H9 (cell line): ENCODE measurements around the gene SNHG17. TPM values are rescaled to one million over a fixed set of nuclear protein-coding genes. Genes with fewer than 3 reads are reported as not detected.

Source experiments
- DNase-seq: peaks from one replicate; pipeline ENCODE4 v3.0.0-alpha.2; 2017
- H2AFZ ChIP-seq: one replicate; pipeline ENCODE4 v1.6.1; 2013; ENCODE audit warnings: mild to moderate bottlenecking, low read length, control low read depth, moderate library complexity
- H2AK5ac ChIP-seq: 2 replicates; pipeline ENCODE4 v1.6.1; 2013; ENCODE audit warnings: low read length, control low read depth, mixed read lengths; ENCODE audit not compliant: insufficient read length
- H2BK120ac ChIP-seq: one replicate; pipeline ENCODE4 v1.6.1; 2013; ENCODE audit warnings: low read depth, mild to moderate bottlenecking, low read length, control low read depth, inconsistent platforms; ENCODE audit not compliant: poor library complexity, severe bottlenecking
- H2BK12ac ChIP-seq: 2 replicates; pipeline ENCODE4 v1.6.1; 2013; ENCODE audit warnings: low read length, control low read depth, mixed read lengths, low read depth; ENCODE audit not compliant: insufficient read length
- H2BK15ac ChIP-seq: 2 replicates; pipeline ENCODE4 v1.6.1; 2013; ENCODE audit warnings: low read depth, low read length, control low read depth
- H2BK20ac ChIP-seq: one replicate; pipeline ENCODE4 v1.6.1; 2013; ENCODE audit warnings: low read depth, mild to moderate bottlenecking, low read length, control low read depth, inconsistent platforms; ENCODE audit not compliant: poor library complexity, severe bottlenecking
- H2BK5ac ChIP-seq: 2 replicates; pipeline ENCODE4 v1.6.1; 2013; ENCODE audit warnings: low read length, control low read depth, mixed read lengths; ENCODE audit not compliant: insufficient read length
- H3K14ac ChIP-seq: 2 replicates; pipeline ENCODE4 v1.6.1; 2013; ENCODE audit warnings: low read length, control low read depth; ENCODE audit not compliant: insufficient read depth
- H3K18ac ChIP-seq: 2 replicates; pipeline ENCODE4 v1.6.1; 2013; ENCODE audit warnings: low read depth, mild to moderate bottlenecking, mixed read lengths, low read length, control low read depth; ENCODE audit not compliant: insufficient read length
- H3K23ac ChIP-seq: 2 replicates; pipeline ENCODE4 v1.6.1; 2013; ENCODE audit warnings: low read length, control low read depth, mixed read lengths, low read depth; ENCODE audit not compliant: insufficient read length
- H3K23me2 ChIP-seq: 2 replicates; pipeline ENCODE4 v1.6.1; 2013; ENCODE audit warnings: low read depth, mild to moderate bottlenecking, mixed read lengths, low read length, control low read depth; ENCODE audit not compliant: insufficient read length, poor library complexity, severe bottlenecking
- H3K27ac ChIP-seq: 2 replicates; pipeline ENCODE4 v1.5.1; 2013; ENCODE audit warnings: low read length, control low read depth, mixed read lengths, low read depth; ENCODE audit not compliant: insufficient read length
- H3K27me3 ChIP-seq: 2 replicates; pipeline ENCODE4 v1.6.1; 2013; ENCODE audit warnings: low read length, control low read depth, inconsistent platforms; ENCODE audit not compliant: insufficient read depth
- H3K4ac ChIP-seq: 2 replicates; pipeline ENCODE4 v1.6.1; 2013; ENCODE audit warnings: low read depth, mild to moderate bottlenecking, control low read depth, inconsistent platforms, low read length, moderate library complexity
- H3K4me1 ChIP-seq: 2 replicates; pipeline ENCODE4 v1.6.1; 2013; ENCODE audit warnings: low read length, control low read depth, inconsistent platforms; ENCODE audit not compliant: insufficient read depth
- H3K4me2 ChIP-seq: 2 replicates; pipeline ENCODE4 v1.6.1; 2013; ENCODE audit warnings: low read length, control low read depth, mixed read lengths; ENCODE audit not compliant: insufficient read length, insufficient read depth
- H3K56ac ChIP-seq: 2 replicates; pipeline ENCODE4 v1.6.1; 2013; ENCODE audit warnings: low read depth, mild to moderate bottlenecking, mixed read lengths, low read length, control low read depth; ENCODE audit not compliant: insufficient read length
- H3K79me1 ChIP-seq: 2 replicates; pipeline ENCODE4 v1.6.1; 2013; ENCODE audit warnings: low read depth, mild to moderate bottlenecking, moderate library complexity, low read length, control low read depth, inconsistent platforms; ENCODE audit not compliant: insufficient read depth, poor library complexity, severe bottlenecking
- H3K79me2 ChIP-seq: 2 replicates; pipeline ENCODE4 v1.6.1; 2013; ENCODE audit warnings: low read length, control low read depth, inconsistent platforms; ENCODE audit not compliant: insufficient read depth
- H3K9ac ChIP-seq: 2 replicates; pipeline ENCODE4 v1.6.1; 2013; ENCODE audit warnings: low read length, control low read depth, mixed read lengths; ENCODE audit not compliant: insufficient read length; ENCODE audit errors: extremely low read depth
- H3K9me3 ChIP-seq: one replicate; pipeline ENCODE4 v1.6.1; 2013; ENCODE audit warnings: low read depth, low read length, inconsistent platforms; ENCODE audit not compliant: control insufficient read depth
- H3T11ph ChIP-seq: one replicate; pipeline ENCODE4 v1.6.1; 2013; ENCODE audit warnings: mild to moderate bottlenecking, low read length, control low read depth, inconsistent platforms
- H4K20me1 ChIP-seq: one replicate; pipeline ENCODE4 v1.6.1; 2013; ENCODE audit not compliant: control insufficient read depth, insufficient read length, insufficient read depth
- H4K5ac ChIP-seq: 2 replicates; pipeline ENCODE4 v1.6.1; 2013; ENCODE audit warnings: low read depth, mild to moderate bottlenecking, mixed read lengths, low read length, control low read depth; ENCODE audit not compliant: insufficient read length
- H4K8ac ChIP-seq: replicated peaks from 2 replicates; pipeline ENCODE4 v1.6.1; 2013; ENCODE audit warnings: low read length, control low read depth, mixed read lengths, low read depth; ENCODE audit not compliant: insufficient read length
- H4K91ac ChIP-seq: 2 replicates; pipeline ENCODE4 v1.6.1; 2013; ENCODE audit warnings: low read depth, mild to moderate bottlenecking, moderate library complexity, mixed read lengths, low read length, control low read depth; ENCODE audit not compliant: insufficient read length
- H3K27ac Mint-ChIP-seq, 3 experiments: 2 replicates in 2 of 3; 3 replicates in 1 of 3; pipeline ENCODE4 v1.8.0; 2020 to 2021; ENCODE audit warnings: mixed read lengths in 3 of 3, mild to moderate bottlenecking in 1 of 3, moderate library complexity in 1 of 3
- H3K27me3 Mint-ChIP-seq: 2 replicates; pipeline ENCODE4 v1.8.0; 2021; ENCODE audit warnings: low read depth, mild to moderate bottlenecking, moderate library complexity, mixed read lengths
- H3K36me3 Mint-ChIP-seq, 3 experiments: 2 replicates in 2 of 3; 3 replicates in 1 of 3; pipeline ENCODE4 v1.8.0; 2020 to 2021; ENCODE audit warnings: low read depth in 3 of 3, mixed read lengths in 3 of 3; ENCODE audit not compliant: insufficient read depth in 1 of 3
- H3K4me1 Mint-ChIP-seq, 2 experiments: 2 replicates each; pipeline ENCODE4 v1.8.0; 2020; ENCODE audit warnings: mixed read lengths in 2 of 2
- H3K4me3 Mint-ChIP-seq, 2 experiments: 2 replicates in 1 of 2; 3 replicates in 1 of 2; pipeline ENCODE4 v1.8.0; 2020 to 2021; ENCODE audit warnings: mild to moderate bottlenecking in 2 of 2, mixed read lengths in 2 of 2, moderate library complexity in 1 of 2
- H3K9me3 Mint-ChIP-seq, 2 experiments: 2 replicates in 1 of 2; 3 replicates in 1 of 2; pipeline ENCODE4 v1.8.0; 2020; ENCODE audit warnings: mild to moderate bottlenecking in 2 of 2, mixed read lengths in 2 of 2, moderate library complexity in 1 of 2
- WGBS: extraction: QIAGEN DNeasy Blood & Tissue Kit; methylation state at CpG from one replicate; pipeline ENCODE4 v1.1.7; 2013; ENCODE audit warnings: missing lambda C conversion rate, low lambda C conversion rate, mixed read lengths; ENCODE audit not compliant: insufficient read length; ENCODE audit errors: extremely low coverage; 5-methylcytosine and 5-hydroxymethylcytosine counted together
- total RNA-seq: library from RNA; stranded (reverse); gene quantifications from 2 replicates; pipeline ENCODE4 v1.2.1, GENCODE V29; 2021
- TF ChIP-seq, protein P1 (sequence below): fragments of 200-600 bp; sonication (generic); conservative IDR thresholded peaks from 3 replicates; pipeline ENCODE4 v1.8.0; 2021; ENCODE audit warnings: antibody characterized with exemption, mild to moderate bottlenecking

SNHG17 gene
- total RNA-seq, 1 experiment from 2014 or later, result 70.1 TPM

DNA sequence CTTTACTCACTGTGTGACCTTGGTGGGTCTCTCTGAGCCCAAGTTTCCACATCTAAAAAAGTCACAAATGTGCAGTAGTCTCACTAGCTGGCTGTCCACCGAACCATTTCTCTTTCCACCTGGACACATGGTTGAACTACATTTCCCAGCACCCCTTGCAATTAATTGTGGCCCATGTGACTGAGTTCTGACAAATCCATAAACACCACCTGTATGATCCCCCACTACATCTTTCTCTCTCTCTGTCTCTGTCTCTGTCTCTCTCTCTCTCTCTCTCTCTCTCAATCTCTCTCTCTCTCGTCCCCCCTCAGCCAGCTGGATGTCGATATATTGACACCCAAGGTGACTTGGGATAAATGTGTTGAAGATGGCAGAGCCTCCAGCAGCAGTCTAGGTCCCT lies 42.8 kb downstream of the SNHG17 start:
- Histone ChIP-seq H3K9me3 (no peaks in the 10 kb centered on the region), H3K79me2 (no peaks in the 10 kb centered on the region), H3K14ac (no peak overlapping the region), H4K91ac (no peak overlapping the region), H3K23me2 (no peaks in the 10 kb centered on the region), H2AK5ac (no peak overlapping the region), H4K8ac (no peak overlapping the region), H4K5ac (no peak overlapping the region), H3T11ph (no peak overlapping the region), H3K4me2 (no peak overlapping the region), H3K23ac (no peak overlapping the region), H2AFZ (peak overlapping the region; percentile 95), H4K20me1 (no peaks in the 10 kb centered on the region), H2BK120ac (no peak overlapping the region), H3K27ac (no peak overlapping the region), H2BK12ac (no peak overlapping the region), H3K79me1 (no peaks in the 10 kb centered on the region), H2BK5ac (no peak overlapping the region), H3K56ac (no peak overlapping the region), H3K4me1 (no peaks in the 10 kb centered on the region), H3K9ac (no peak overlapping the region), H2BK15ac (no peak overlapping the region), H3K4ac (no peak overlapping the region), H2BK20ac (no peak overlapping the region), H3K27me3 (no peaks in the 10 kb centered on the region), H3K18ac (no peak overlapping the region)
- WGBS, result no CpG with 5 or more reads among the region's 3 CpGs
- TF ChIP-seq, protein P1, sequence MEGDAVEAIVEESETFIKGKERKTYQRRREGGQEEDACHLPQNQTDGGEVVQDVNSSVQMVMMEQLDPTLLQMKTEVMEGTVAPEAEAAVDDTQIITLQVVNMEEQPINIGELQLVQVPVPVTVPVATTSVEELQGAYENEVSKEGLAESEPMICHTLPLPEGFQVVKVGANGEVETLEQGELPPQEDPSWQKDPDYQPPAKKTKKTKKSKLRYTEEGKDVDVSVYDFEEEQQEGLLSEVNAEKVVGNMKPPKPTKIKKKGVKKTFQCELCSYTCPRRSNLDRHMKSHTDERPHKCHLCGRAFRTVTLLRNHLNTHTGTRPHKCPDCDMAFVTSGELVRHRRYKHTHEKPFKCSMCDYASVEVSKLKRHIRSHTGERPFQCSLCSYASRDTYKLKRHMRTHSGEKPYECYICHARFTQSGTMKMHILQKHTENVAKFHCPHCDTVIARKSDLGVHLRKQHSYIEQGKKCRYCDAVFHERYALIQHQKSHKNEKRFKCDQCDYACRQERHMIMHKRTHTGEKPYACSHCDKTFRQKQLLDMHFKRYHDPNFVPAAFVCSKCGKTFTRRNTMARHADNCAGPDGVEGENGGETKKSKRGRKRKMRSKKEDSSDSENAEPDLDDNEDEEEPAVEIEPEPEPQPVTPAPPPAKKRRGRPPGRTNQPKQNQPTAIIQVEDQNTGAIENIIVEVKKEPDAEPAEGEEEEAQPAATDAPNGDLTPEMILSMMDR, result no peak
- Mint-ChIP-seq H3K4me1 (peaks cover 3 to 5% of the 10 kb centered on the region in 2 experiments; a peak in 2 of 4 replicates), H3K27ac (no peak overlapping the region), H3K4me3 (no peak overlapping the region), H3K9me3 (peaks cover 0 to 2% of the 10 kb centered on the region in 2 experiments; a peak in 1 of 5 replicates), H3K36me3 (no peaks in the 10 kb centered on the region), H3K27me3 (no peaks in the 10 kb centered on the region)
- DNase-seq, result no peak
